ENCODE measurements around the gene KCNH8. TPM values are rescaled to one million over a fixed set of nuclear protein-coding genes. Genes with fewer than 3 reads are reported as not detected.

The KCNH8 gene
- total RNA-seq, 2 experiments from 2014 or later, result not detected

DNA sequence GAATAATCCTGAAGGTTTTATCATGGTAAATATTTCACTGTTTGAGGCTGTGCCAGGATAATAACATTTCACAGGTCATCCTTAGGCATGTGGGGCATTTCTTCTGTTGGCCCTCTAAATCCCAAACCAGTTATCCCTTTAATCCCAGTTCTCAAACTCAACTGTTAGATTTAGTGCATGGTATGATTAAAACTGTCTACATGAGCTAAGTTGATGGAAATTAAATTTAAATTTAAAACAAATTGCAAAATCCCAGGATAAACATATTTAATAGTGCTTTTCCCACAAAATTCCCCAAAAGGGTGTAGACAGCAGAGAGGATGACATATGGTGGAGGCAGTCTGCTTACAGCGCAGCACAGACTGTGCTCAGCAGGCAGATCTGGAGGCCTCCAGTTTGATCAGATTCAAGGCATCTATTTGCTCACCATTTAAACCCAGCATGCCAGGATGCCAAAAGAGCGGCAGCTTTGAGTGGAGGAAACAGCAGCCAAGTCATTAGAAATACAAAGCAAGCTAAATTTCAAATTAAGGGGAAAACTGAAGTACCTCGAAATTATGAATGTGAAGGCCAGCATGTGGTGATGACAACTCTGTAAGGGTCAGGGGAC, 325.8 kb downstream of the KCNH8 start:
- CTCF ChIA-PET, result no interaction called here
- H3K4me1 ChIP-seq (ENCODE audit: insufficient read depth, low read length), result no peaks in the 10 kb centered on the region
- no peak for DNase-seq
- H3K4me3 ChIP-seq (ENCODE audit: low read length), result no peak overlapping the region
- H3K9me3 ChIP-seq (ENCODE audit: control insufficient read depth in 1 of 2, insufficient read depth in 1 of 2, low read length in 2 of 2), result no peaks in the 10 kb centered on the region
- peaks cover 2% of the 10 kb centered on the region for H3K9me3 Mint-ChIP-seq
- intact Hi-C loops (cut with DNase I, micrococcal nuclease), result no loop called here
- no peak for ATAC-seq (ENCODE audit: poor library complexity)
- TF ChIP-seq, protein P1, sequence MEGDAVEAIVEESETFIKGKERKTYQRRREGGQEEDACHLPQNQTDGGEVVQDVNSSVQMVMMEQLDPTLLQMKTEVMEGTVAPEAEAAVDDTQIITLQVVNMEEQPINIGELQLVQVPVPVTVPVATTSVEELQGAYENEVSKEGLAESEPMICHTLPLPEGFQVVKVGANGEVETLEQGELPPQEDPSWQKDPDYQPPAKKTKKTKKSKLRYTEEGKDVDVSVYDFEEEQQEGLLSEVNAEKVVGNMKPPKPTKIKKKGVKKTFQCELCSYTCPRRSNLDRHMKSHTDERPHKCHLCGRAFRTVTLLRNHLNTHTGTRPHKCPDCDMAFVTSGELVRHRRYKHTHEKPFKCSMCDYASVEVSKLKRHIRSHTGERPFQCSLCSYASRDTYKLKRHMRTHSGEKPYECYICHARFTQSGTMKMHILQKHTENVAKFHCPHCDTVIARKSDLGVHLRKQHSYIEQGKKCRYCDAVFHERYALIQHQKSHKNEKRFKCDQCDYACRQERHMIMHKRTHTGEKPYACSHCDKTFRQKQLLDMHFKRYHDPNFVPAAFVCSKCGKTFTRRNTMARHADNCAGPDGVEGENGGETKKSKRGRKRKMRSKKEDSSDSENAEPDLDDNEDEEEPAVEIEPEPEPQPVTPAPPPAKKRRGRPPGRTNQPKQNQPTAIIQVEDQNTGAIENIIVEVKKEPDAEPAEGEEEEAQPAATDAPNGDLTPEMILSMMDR (IDR thresholded peaks at IDR 0.05), result no peak
- no peaks in the 10 kb centered on the region for H3K36me3 Mint-ChIP-seq (ENCODE audit: low read depth)
- no peaks in the 10 kb centered on the region for H3K36me3 ChIP-seq (ENCODE audit: insufficient read depth, low read length)
- no peak overlapping the region for H3K4me3 Mint-ChIP-seq
- no peaks in the 10 kb centered on the region for H3K27me3 Mint-ChIP-seq
- POLR2A ChIA-PET, result no interaction called here
- no peaks in the 10 kb centered on the region for H3K27me3 ChIP-seq (ENCODE audit: control insufficient read depth in 1 of 2, insufficient read depth in 2 of 2, low read length in 2 of 2)
- H3K27ac ChIP-seq (ENCODE audit: low read depth in 1 of 2, low read length in 2 of 2), result no peak overlapping the region
- H3K27ac Mint-ChIP-seq, result no peak overlapping the region
- H3K4me1 Mint-ChIP-seq (ENCODE audit: low read depth), result no peaks in the 10 kb centered on the region

DNA sequence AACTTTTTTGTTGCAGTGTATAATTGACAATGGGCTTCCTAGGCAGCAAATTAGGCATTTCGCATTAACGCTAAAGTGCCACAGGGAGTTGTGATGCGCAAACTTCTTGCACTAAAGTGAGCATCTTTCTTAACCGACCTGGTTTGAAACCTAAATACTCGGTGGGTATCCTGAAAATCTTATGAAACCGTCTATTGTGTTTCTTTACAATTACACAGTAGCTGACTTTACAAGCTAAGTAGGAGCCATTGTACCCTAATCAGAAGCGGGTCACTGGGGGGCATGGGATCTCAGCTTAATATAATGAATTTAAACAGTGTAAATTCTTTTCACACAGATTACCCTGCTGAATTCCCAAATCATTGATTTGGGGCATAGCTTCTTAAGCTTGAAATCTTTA, 328.0 kb downstream of the KCNH8 start:
- TF ChIP-seq, protein P1 (IDR thresholded peaks at IDR 0.05), result no peak
- H3K36me3 Mint-ChIP-seq (ENCODE audit: low read depth), result no peaks in the 10 kb centered on the region
- intact Hi-C loops (cut with DNase I, micrococcal nuclease), result no loop called here
- H3K27me3 Mint-ChIP-seq, result no peaks in the 10 kb centered on the region
- no peak overlapping the region for H3K27ac ChIP-seq (ENCODE audit: low read depth in 1 of 2, low read length in 2 of 2)
- H3K9me3 Mint-ChIP-seq, result peaks cover 2% of the 10 kb centered on the region
- CTCF ChIA-PET, result no interaction called here
- H3K4me3 ChIP-seq (ENCODE audit: low read length), result no peak overlapping the region
- POLR2A ChIA-PET, result no interaction called here
- DNase-seq (no peak), ATAC-seq (ENCODE audit: poor library complexity) (no peak)
- H3K4me1 Mint-ChIP-seq (ENCODE audit: low read depth), result no peaks in the 10 kb centered on the region
- H3K27ac Mint-ChIP-seq, result no peak overlapping the region
- H3K27me3 ChIP-seq (ENCODE audit: control insufficient read depth in 1 of 2, insufficient read depth in 2 of 2, low read length in 2 of 2), result no peaks in the 10 kb centered on the region
- H3K36me3 ChIP-seq (ENCODE audit: insufficient read depth, low read length), result no peaks in the 10 kb centered on the region
- H3K4me3 Mint-ChIP-seq, result no peak overlapping the region
- H3K9me3 ChIP-seq (ENCODE audit: control insufficient read depth in 1 of 2, insufficient read depth in 1 of 2, low read length in 2 of 2), result no peaks in the 10 kb centered on the region
- H3K4me1 ChIP-seq (ENCODE audit: insufficient read depth, low read length), result no peaks in the 10 kb centered on the region

DNA sequence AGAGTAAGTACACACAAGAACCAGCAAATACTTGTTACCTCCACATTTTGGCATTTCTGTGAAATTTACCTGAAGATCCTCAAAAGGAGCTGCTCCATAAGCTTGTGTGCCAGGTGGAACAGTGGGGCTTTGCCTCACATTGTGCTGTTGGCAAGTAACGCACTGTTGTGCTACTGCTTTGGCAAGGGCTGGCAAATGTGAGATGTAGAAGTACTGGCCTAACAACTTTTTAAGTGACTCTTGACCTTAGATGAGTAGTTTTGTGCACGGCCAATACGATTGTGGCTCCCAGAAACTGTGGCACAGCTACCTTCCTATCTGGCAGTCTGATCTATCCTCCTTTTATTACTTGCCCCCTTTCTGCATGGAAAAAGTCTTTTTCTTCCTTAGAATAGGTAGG, 337.0 kb downstream of the KCNH8 start:
- Histone ChIP-seq H3K27me3 (ENCODE audit: control insufficient read depth in 1 of 2, insufficient read depth in 2 of 2, low read length in 2 of 2) (no peaks in the 10 kb centered on the region), H3K9me3 (ENCODE audit: control insufficient read depth in 1 of 2, insufficient read depth in 1 of 2, low read length in 2 of 2) (peaks cover 0 to 5% of the 10 kb centered on the region in 2 experiments), H3K27ac (ENCODE audit: low read depth in 1 of 2, low read length in 2 of 2) (no peak overlapping the region), H3K4me3 (ENCODE audit: low read length) (no peak overlapping the region), H3K4me1 (ENCODE audit: insufficient read depth, low read length) (no peaks in the 10 kb centered on the region), H3K36me3 (ENCODE audit: insufficient read depth, low read length) (no peaks in the 10 kb centered on the region)
- intact Hi-C loops (cut with DNase I, micrococcal nuclease), result no loop called here
- Mint-ChIP-seq H3K9me3 (no peaks in the 10 kb centered on the region), H3K27me3 (no peaks in the 10 kb centered on the region), H3K4me1 (ENCODE audit: low read depth) (no peaks in the 10 kb centered on the region), H3K27ac (no peak overlapping the region), H3K4me3 (no peak overlapping the region), H3K36me3 (ENCODE audit: low read depth) (no peaks in the 10 kb centered on the region)
- ATAC-seq (ENCODE audit: poor library complexity) (no peak), DNase-seq (no peak)
- TF ChIP-seq, protein P1 (IDR thresholded peaks at IDR 0.05), result no peak
- ChIA-PET CTCF (no interaction called here), POLR2A (no interaction called here)
